CD4-positive, alpha-beta memory T cell (primary cell): Measurements from ENCODE around the gene ICAM4. TPM values are rescaled to one million over a fixed set of nuclear protein-coding genes. Genes with fewer than 3 reads are reported as not detected.

ENCODE experiments used
- CTCF ChIA-PET: fragments of 350-600 bp; sonication (Branson Sonifier 250); formaldehyde crosslinking; loops from one replicate; lab custom pipeline; 2021; ENCODE audit warnings: inconsistent platforms; ENCODE audit not compliant: partially characterized antibody; lab: Charles Lee
- POLR2A ChIA-PET: fragments of 350-600 bp; sonication (Branson Sonifier 250); formaldehyde crosslinking; loops from one replicate; lab custom pipeline; 2021; ENCODE audit not compliant: partially characterized antibody; lab: Charles Lee
- DNase-seq, 5 donors: peaks; one replicate each; pipeline versions ENCODE4 v3.0.0 to v3.0.0-alpha.2; 2020 to 2022; ENCODE audit warnings: mixed read lengths in 1 of 5
- H3K27ac ChIP-seq: one replicate; pipeline ENCODE4 v1.7.0; 2013; ENCODE audit warnings: low read depth, low read length
- H3K27me3 ChIP-seq: 2 replicates; pipeline ENCODE4 v1.7.0; 2013; ENCODE audit warnings: mild to moderate bottlenecking, low read length, moderate library complexity; ENCODE audit not compliant: insufficient read depth
- H3K36me3 ChIP-seq: 2 replicates; pipeline ENCODE4 v1.7.0; 2013; ENCODE audit warnings: mild to moderate bottlenecking, low read length, moderate library complexity; ENCODE audit not compliant: insufficient read depth
- H3K4me1 ChIP-seq: 2 replicates; pipeline ENCODE4 v1.7.0; 2013; ENCODE audit warnings: mild to moderate bottlenecking, low read length, moderate library complexity; ENCODE audit not compliant: insufficient read depth
- H3K4me3 ChIP-seq, 2 donors: one replicate each; pipeline ENCODE4 v1.7.0; 2013; ENCODE audit warnings: low read length in 2 of 2, mild to moderate bottlenecking in 1 of 2
- H3K9me3 ChIP-seq, 2 donors: one replicate each; pipeline ENCODE4 v1.7.0; 2013; ENCODE audit warnings: low read length in 2 of 2, control low read depth in 1 of 2; ENCODE audit not compliant: control insufficient read depth in 1 of 2
- H3K27ac Mint-ChIP-seq, 7 donors: one replicate each; pipeline ENCODE4 v1.8.0; 2020 to 2021; ENCODE audit warnings: mixed read lengths in 7 of 7, mild to moderate bottlenecking in 6 of 7, inconsistent platforms in 3 of 7, moderate library complexity in 3 of 7
- H3K27me3 Mint-ChIP-seq, 2 donors: one replicate each; pipeline ENCODE4 v1.8.0; 2020 to 2021; ENCODE audit warnings: mixed read lengths in 2 of 2
- H3K36me3 Mint-ChIP-seq, 2 donors: one replicate each; pipeline ENCODE4 v1.8.0; 2020 to 2021; ENCODE audit warnings: mixed read lengths in 2 of 2, inconsistent platforms in 1 of 2, mild to moderate bottlenecking in 1 of 2
- H3K4me1 Mint-ChIP-seq, 4 donors: one replicate each; pipeline ENCODE4 v1.8.0; 2020 to 2021; ENCODE audit warnings: mixed read lengths in 4 of 4, mild to moderate bottlenecking in 1 of 4
- H3K4me3 Mint-ChIP-seq, 8 donors: one replicate each; pipeline ENCODE4 v1.8.0; 2020 to 2021; ENCODE audit warnings: mixed read lengths in 8 of 8, mild to moderate bottlenecking in 7 of 8, moderate library complexity in 6 of 8, inconsistent platforms in 3 of 8
- H3K9me3 Mint-ChIP-seq, 8 donors: one replicate each; pipeline ENCODE4 v1.8.0; 2020 to 2021; ENCODE audit warnings: mixed read lengths in 8 of 8, mild to moderate bottlenecking in 5 of 8, inconsistent platforms in 3 of 8, moderate library complexity in 1 of 8
- intact Hi-C: fragments of 100-400 bp; cut with micrococcal nuclease; formaldehyde crosslinking; loops from one replicate; pipeline ENCODE4 v1.15.1; 2023
- polyA plus RNA-seq, 2 donors: library from polyadenylated mRNA; unstranded; fragments of 300-500 nt; fragmentation: Illumina TruSeq; gene quantifications; one replicate each; pipeline ENCODE4 v1.2.3, GENCODE V29; 2021
- total RNA-seq, 2 experiments: library from RNA; stranded (reverse); gene quantifications; one replicate each; pipeline ENCODE4 v1.2.3, GENCODE V29; 2021

The ICAM4 gene
- total and polyA plus RNA-seq, 4 experiments from 2014 or later = 0.70 to 1.5 (median 1.3) TPM; not detected in 1

DNA sequence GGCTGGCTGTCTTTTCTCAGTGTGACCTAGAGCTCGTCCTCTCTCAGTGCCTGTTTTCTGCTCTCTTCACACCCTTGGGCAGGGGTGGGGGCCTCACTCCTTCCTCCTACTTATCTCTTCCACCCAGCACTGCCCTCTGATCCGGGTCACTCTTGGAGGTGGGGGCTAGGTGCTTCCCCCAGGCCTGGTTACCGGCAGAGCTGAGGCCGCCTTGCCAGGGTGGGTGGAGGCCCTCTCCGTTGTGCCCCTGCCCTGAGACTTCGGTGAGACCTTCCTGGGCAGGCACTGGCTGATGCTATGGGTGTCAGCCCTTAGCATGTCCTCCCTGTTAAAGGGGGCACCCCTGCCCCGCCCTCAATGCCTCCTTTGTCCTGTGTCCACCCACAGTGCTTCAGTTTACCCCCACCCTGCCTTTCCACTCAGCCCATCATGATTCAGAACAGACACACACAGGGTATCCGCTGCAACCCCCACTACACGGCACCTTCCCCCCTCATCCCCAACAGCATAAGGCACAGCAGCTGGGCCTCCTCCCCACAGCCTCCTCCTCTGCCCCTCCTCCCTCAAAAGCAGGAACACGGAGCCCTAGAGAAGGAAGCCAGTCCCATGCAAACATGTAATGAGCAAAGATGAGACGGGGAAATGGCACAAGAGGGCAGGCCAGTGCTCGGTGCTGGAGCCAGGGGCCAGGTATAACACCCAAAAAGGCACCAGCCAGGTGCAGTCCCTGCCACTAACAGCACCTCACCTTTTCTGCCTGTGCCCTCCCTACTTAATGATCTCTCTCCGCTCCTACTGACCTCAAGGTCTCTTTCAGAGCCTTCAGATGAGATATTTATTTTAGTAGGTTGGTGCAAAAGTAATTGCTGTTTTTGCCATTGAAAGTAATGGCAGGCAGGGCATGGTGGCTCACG, 13.0 kb downstream of the ICAM4 start:
- H3K4me1 Mint-ChIP-seq = peaks cover 5 to 12% (median 9%) of the 10 kb centered on the region in 4 donors
- no peak for DNase-seq
- peaks cover 6 to 7% of the 10 kb centered on the region in 2 donors for H3K27me3 Mint-ChIP-seq
- intact Hi-C loops = no loop called here
- ChIA-PET POLR2A (interaction anchor here (0.9 to 2.2 kb wide), 2 partner anchors 10 to 15 kb away, joined by 3 to 5 read pairs; partner anchors contain the start of gene ICAM5), CTCF (interaction anchor here (0.7 to 1.4 kb wide), 2 partner anchors 29 to 89 kb away, joined by 4 to 5 read pairs; partner anchors contain the start of gene ICAM1)
- H3K27ac Mint-ChIP-seq = no peak overlapping the region
- peaks cover under 1% of the 10 kb centered on the region for H3K27me3 ChIP-seq
- H3K36me3 Mint-ChIP-seq = no peaks in the 10 kb centered on the region
- H3K9me3 ChIP-seq = no peaks in the 10 kb centered on the region
- H3K36me3 ChIP-seq = no peaks in the 10 kb centered on the region
- H3K27ac ChIP-seq = no peak overlapping the region
- peak overlapping the region in 2 of 8 donors; percentile 5 to 57 for H3K4me3 Mint-ChIP-seq
- peaks cover 0 to 3% (median 0%) of the 10 kb centered on the region in 8 donors for H3K9me3 Mint-ChIP-seq
- no peak overlapping the region for H3K4me3 ChIP-seq
- H3K4me1 ChIP-seq = peaks cover 14% of the 10 kb centered on the region

DNA sequence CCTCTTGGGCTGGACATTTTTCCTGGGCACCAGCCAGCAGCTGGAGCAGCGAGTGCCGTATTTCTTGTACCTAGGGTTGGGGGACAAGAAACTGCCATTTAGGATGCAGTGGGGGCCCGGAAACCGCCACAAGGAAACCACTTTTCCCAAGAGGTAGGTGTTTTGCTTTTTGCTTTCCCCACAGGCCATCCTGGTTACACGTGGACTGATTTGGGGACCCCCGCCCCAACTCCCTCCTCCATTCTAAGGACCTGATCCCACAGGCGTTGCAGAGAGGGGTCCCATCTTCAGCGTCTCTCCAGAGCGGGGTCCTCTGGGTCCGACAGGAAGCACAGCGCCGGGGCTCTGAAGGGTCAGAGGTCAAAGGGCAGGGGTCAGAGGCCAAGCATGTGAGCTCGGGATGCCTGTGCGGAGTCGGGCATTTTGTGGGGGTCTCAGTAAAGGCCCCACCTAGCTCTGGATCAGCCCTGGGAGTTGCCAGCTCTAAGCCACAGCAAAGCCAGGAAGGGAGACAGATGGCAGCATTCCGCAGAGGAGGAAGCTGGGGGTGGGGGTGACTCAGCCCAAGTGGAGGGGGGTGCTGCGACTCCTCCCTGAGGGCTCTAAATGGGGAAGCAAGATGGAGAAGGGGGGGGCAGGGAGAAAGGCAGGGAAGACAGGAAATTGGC, 18.5 kb downstream of the ICAM4 start:
- Mint-ChIP-seq H3K4me1 (no peaks in the 10 kb centered on the region), H3K4me3 (no peak overlapping the region), H3K27me3 (no peaks in the 10 kb centered on the region), H3K27ac (no peak overlapping the region), H3K36me3 (peaks cover 0 to 4% of the 10 kb centered on the region in 2 donors), H3K9me3 (no peaks in the 10 kb centered on the region)
- Histone ChIP-seq H3K4me1 (no peaks in the 10 kb centered on the region), H3K9me3 (no peaks in the 10 kb centered on the region), H3K27ac (no peak overlapping the region), H3K36me3 (no peaks in the 10 kb centered on the region), H3K27me3 (no peaks in the 10 kb centered on the region), H3K4me3 (no peak overlapping the region)
- CTCF ChIA-PET = interaction anchor here (1.3 kb wide), 1 partner anchor 80 kb away, joined by 3 read pairs; no protein-coding TSS in a partner anchor
- POLR2A ChIA-PET = no interaction called here
- intact Hi-C loops = no loop called here
- no peak for DNase-seq

DNA sequence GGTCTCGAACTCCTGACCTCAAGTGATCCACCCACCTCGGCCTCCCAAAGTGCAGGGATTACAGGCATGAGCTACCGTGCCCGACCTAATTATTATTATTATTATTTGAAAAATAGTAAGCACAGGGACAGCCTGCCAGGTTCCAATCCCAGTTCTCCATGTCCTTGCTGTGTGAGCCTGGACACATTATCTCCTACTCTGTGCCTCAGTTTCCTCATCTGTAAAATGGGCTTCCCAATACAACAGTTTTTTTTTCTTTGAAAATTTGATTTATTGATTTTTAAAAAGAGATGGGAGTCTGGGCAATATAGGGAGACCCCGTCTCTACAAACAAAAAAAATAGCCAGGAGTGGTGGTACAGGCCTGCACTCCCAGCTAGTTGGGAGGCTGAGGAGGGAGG, 19.6 kb downstream of the ICAM4 start:
- Histone ChIP-seq H3K36me3 (no peaks in the 10 kb centered on the region), H3K9me3 (no peaks in the 10 kb centered on the region), H3K27me3 (no peaks in the 10 kb centered on the region), H3K4me3 (no peak overlapping the region), H3K4me1 (no peaks in the 10 kb centered on the region), H3K27ac (no peak overlapping the region)
- Mint-ChIP-seq H3K36me3 (peaks cover 0 to 4% of the 10 kb centered on the region in 2 donors), H3K9me3 (no peaks in the 10 kb centered on the region), H3K27me3 (no peaks in the 10 kb centered on the region), H3K4me1 (no peaks in the 10 kb centered on the region), H3K27ac (no peak overlapping the region), H3K4me3 (no peak overlapping the region)
- DNase-seq = no peak
- POLR2A ChIA-PET = interaction anchor here (1.6 kb wide), 1 partner anchor 13 kb away, joined by 3 read pairs; no protein-coding TSS in a partner anchor
- intact Hi-C loops = no loop called here
- CTCF ChIA-PET = interaction anchor here (1.0 to 1.3 kb wide), 3 partner anchors 8 to 79 kb away, joined by 3 read pairs; no protein-coding TSS in a partner anchor

DNA sequence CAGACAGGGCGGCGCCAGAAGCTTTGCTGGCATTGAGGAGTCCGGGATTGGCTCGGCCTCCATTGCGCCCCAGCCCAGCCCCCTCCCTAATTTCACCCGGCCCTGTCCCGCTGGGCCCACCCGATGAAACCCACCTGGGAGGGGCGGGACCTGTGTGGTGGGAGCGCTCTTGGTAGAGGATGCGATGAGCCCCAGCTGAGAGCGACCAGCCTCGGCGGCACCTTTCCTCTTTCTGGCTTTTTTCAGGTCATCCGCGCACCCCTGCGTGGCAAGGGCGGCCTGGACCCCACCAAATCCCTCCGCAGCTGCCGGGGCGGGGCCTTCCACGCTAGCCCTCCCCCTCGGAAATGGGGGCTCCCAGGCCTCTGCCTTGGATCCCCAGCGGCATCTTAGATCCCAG, 22.7 kb downstream of the ICAM4 start, which contains the start of gene ZGLP1:
Gene ZGLP1 (minus strand): TSS at position 393 of the 400 bp plus-strand sequence.
- Histone ChIP-seq H3K4me1 (peaks cover 1% of the 10 kb centered on the region), H3K27me3 (no peaks in the 10 kb centered on the region), H3K9me3 (no peaks in the 10 kb centered on the region), H3K36me3 (no peaks in the 10 kb centered on the region), H3K27ac (no peak within 1 kb of the TSS), H3K4me3 (no peak within 1 kb of the TSS)
- CTCF ChIA-PET = interaction anchor here (0.6 to 1.2 kb wide), 2 partner anchors 12 to 21 kb away, joined by 3 read pairs; no protein-coding TSS in a partner anchor
- H3K27me3 Mint-ChIP-seq = no peaks in the 10 kb centered on the region
- intact Hi-C loops = no loop called here
- POLR2A ChIA-PET = interaction anchor here (1.8 kb wide), 1 partner anchor 71 kb away, joined by 5 read pairs; the partner anchor contains the start of gene TYK2
- no peak within 1 kb of the TSS for H3K27ac Mint-ChIP-seq
- no peak for DNase-seq
- peaks cover 4 to 8% of the 10 kb centered on the region in 2 donors for H3K36me3 Mint-ChIP-seq
- H3K9me3 Mint-ChIP-seq = no peaks in the 10 kb centered on the region
- peaks cover 0 to 3% (median 1%) of the 10 kb centered on the region in 4 donors for H3K4me1 Mint-ChIP-seq
- H3K4me3 Mint-ChIP-seq = no peak within 1 kb of the TSS

DNA sequence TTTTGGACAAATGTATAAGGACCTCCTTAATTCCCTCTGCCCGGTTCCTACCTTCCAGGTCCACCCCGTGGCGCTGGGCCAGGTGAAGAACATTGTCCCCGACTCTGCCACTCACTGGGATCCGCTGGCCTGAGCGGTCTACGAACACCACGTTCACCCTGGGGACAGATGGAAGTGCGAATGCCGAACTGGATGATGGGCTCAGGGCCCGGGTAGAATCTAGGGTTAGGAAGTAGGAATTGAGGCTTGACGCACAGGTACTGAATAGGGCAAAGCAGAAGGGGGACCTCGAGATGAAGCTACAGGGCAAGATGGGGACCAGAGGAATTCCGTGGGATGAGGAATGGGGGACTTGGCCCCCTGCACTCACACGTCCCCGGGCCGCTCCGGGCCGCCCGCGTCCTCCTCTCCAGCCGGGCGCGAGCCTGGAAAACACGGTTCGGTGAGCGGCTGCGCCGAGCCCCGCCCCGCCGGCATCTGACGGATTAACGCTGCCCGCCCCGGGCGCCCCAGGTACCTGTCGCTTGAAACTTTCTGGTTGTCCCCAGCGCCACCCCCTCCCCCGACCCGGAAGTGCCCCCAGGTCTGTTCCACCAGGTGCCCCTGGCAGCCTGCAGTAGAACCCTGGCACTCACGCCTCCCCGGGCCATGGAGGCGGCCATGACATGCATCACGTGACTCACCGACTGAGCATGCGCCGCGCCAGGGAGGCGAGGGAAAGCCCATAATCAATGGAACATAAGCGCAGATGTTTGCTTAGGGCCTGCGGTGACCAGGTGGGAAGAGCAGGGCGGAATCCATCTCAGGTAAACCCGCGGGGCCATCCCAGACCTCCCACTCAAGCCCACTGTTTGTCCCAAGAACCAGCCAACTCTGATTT, 28.8 kb downstream of the ICAM4 start, which contains the start of gene FDX2:
Gene FDX2 (minus strand): TSS at position 681 of the 880 bp plus-strand sequence. CDS start 19 bp downstream, at position 662.
- H3K9me3 ChIP-seq = no peaks in the 10 kb centered on the region
- peak within 1 kb of the TSS; percentile 79 to 97 (median 90) for H3K4me3 Mint-ChIP-seq
- POLR2A ChIA-PET = interaction anchor here (1.0 to 3.2 kb wide), 4 partner anchors 10 to 45 kb away, joined by 3 to 13 read pairs (median 8); partner anchors contain the start of genes ICAM1 and RAVER1
- H3K4me1 Mint-ChIP-seq = peaks cover 9 to 20% (median 11%) of the 10 kb centered on the region in 4 donors
- peak; percentile 83 to 93 (median 85) for DNase-seq
- CTCF ChIA-PET = interaction anchor here (0.5 to 1.5 kb wide), 4 partner anchors 24 to 238 kb away, joined by 3 to 5 read pairs (median 4); no protein-coding TSS in a partner anchor
- peaks cover 18% of the 10 kb centered on the region for H3K36me3 ChIP-seq
- peaks cover 17% of the 10 kb centered on the region for H3K4me1 ChIP-seq
- intact Hi-C loops = loop anchor here (1.0 kb wide), 1 partner anchor 18 kb away; the partner anchor contains the start of gene RAVER1
- H3K36me3 Mint-ChIP-seq = peaks cover 10 to 28% of the 10 kb centered on the region in 2 donors
- H3K4me3 ChIP-seq = peak within 1 kb of the TSS; percentile 57 to 93
- H3K27me3 ChIP-seq = no peaks in the 10 kb centered on the region
- peaks cover 0 to 2% (median 0%) of the 10 kb centered on the region in 8 donors for H3K9me3 Mint-ChIP-seq
- peak within 1 kb of the TSS; percentile 52 for H3K27ac ChIP-seq
- peak within 1 kb of the TSS; percentile 72 to 95 (median 90) for H3K27ac Mint-ChIP-seq
- H3K27me3 Mint-ChIP-seq = no peaks in the 10 kb centered on the region
